T-helper 22 cell (primary cell): ENCODE measurements around the gene STX10.
"Not testable (repeated sequence)": the region's sequence is repeated elsewhere in the genome, so short reads cannot be mapped to it uniquely, and the experiment has no call there.

Experiments
- DNase-seq: peaks from one replicate; pipeline ENCODE4 v3.0.0-alpha.2; 2020; ENCODE audit warnings: low read depth

The STX10 gene

DNA sequence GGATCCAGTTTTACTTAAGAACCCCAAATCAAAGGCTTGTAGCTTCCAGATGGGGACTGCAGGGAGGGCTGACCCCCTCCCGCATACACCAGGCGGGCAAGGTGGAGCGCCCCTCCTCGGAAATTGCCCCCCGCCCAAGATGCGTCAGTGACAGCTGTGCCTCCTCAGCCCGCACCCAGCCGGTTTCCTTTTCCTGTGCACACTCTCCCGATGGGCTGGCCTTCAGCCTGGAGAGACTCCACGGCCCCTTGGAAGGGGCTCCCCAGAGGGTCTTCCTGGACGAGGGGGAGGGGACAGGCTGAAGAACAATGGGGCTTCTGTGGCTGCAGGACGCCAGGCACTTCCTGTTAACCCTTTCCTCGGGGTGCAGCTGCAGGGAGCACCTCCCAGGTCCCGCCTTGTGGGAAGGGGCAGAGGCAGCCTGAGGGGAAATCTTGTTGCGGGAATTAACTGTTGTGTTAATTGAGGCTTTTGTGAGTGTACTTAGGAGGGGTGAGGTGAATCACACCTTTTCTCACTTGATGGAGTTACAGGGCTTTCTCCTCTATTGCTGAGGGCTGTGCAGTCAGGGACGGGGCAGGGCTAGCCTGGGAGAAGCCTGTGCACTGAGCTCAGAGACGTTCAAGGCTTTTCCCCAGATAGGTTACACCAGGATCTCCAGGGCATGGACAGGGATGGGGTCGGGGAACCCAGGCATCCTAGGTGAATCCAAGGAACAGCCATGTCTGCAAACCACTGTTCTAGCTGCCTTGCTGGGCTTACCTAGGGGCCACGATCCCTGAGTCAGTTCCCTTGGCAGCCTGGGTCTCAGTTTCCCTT lies 14.4 kb upstream of the STX10 start:
- DNase-seq = peak; percentile 42

DNA sequence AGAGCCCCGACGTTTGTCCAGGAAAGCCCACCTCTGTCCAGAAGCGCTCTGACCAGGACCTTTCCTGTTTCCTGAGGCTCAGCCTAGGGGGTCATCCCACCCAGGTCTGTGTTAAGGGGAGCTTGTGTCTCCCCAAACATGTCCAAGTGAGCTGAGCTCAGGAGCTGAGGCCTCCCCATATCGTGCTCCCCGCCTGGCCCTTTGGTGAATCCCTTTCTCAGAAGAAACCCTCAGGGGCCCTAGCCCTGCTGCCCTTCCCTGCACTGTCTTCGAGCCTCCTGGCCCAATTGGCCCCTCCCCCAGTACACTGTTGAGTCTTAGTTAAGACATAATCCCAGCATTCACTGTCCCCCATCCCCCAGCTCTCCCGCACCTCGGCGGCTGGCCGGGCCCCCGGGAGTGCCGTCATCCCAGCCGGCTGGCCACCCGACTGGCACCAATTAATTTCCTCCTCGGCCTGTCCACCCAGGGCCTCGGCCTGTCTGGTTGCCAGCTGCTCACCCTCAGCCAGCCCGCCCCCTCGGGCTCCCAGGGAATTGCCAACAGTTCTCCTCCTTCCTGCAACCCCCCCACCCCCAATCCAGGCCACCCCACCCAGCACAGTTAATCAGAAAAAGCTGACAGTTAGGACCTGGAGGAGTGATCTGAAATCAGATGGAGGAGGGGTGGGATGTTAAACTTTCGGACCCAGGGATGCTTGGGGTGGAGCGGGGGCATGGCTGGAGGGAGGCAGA lies 13.6 kb upstream of the STX10 start:
- DNase-seq = no peak

DNA sequence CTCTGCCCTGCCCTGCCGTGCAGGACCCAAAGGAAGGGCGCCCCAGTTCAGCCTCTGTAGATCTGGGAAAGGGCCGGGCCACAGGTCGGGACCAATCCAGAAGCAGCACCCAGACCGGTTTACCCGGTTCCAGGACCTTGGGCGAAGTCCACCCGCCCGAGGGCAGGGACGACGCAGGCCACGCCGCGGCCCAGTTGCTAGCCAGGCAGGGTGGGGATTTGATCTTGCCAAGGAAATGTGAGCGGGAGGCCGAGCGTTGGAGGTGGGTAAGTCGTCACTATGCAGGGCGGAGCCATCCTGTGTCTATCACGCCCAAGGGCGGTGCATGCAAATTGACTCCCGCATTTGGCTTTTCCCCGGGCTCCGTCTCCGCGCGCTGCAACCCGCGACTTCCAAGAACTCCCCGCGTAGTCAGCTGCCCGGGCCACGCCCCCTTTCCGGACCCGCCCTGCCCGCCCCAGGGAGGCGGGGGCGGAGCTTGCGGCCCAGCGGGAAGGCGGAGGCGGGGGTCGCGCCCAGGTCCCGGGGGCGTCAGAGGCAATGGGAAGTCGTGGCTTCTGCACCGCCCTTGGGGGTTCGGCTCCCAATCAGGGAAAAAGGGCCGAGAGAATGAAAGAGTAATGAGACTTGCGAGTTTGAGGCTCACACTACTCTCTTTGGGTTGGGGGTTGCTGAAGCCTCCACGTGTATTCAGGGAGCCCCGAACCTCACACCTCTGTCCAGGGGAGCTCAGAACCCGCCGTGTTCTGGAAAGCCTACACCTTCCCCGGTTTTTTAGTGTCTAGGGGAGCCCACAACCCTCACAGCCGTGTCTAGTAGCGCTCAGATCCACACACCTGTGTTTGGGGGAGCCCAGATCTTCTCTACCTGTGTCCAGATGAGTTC lies 12.8 kb upstream of the STX10 start:
- peak; percentile 83 for DNase-seq

DNA sequence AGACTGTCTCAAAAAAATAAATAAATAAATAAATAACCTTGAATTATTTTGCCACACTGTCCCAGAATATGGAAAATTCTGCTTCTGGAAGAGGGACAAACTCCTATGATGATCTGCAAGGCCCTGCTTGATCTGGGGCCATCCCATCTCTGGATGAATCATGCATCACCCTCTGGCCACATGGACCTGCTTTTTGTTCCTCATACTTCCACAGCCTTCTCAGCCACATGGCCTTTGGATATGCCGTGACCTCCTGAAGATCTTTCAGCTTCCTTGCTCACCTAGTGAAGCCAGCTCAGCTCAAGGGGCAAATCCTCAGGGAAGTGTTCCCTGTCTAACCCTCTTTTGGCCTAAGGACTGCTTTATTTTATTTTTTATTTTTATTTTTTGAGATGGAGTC lies 10.4 kb upstream of the STX10 start:
- no peak for DNase-seq

DNA sequence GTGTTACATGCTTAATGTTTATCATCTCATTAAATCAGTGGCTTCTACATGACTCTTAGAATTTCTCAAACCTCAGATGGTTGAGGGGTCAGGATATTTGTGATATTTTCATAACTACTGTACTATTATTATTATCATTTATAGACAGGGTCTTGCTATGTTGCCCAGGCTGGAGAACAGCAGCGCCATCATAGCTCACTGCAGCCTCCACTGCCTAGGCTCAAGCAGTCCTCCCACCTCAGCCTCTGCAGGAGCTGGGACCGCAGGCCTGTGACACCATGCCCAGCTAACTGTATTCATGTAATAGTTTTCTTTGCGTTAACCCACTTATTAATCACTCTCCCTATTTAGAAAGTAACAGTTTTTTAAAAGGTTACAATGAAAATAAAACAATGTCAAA lies 9.5 kb upstream of the STX10 start:
- DNase-seq = no peak

DNA sequence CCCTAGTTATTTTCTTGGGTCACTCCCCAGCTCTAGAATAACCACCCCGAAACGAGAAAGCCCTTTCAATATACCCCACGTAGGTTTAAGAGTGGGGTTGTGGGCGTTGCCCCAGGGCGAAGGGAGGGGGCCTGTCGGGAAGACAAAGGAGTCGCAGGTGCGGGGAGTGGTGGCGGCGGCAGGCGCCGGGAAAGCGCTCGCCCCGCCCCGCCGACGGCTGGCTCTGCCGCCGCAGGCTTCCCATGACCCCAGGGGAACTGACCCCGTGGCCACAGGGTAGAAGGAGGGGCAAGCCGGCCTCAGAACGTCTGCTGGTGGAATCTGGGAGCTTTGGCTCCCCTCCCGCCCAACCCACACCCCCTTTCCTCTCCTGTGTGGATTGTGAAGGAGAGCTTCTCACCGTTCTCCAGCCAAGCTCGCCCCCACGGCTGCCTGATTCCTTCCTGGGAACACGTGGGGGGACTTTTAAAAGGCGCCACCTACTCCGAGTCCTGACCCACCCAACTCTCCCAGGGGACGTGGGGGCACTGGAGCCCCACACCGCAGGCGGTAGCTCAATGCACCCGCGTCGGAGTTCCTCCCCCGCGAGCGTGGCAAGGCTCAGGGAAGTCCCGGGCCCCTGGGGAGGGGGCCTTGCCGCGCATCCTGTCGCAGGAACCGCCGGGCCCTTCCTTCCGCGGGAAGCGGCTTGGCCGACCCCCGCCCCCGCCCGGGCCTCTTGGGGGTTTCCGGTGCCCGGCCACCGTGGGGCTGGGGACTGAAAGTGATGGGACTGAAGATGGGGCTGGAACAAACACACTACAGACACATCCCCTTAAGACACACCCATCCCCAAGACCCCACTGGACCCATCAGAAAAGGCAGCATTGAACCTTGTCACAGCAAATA lies 5.5 kb upstream of the STX10 start:
- peak; percentile 78 for DNase-seq

DNA sequence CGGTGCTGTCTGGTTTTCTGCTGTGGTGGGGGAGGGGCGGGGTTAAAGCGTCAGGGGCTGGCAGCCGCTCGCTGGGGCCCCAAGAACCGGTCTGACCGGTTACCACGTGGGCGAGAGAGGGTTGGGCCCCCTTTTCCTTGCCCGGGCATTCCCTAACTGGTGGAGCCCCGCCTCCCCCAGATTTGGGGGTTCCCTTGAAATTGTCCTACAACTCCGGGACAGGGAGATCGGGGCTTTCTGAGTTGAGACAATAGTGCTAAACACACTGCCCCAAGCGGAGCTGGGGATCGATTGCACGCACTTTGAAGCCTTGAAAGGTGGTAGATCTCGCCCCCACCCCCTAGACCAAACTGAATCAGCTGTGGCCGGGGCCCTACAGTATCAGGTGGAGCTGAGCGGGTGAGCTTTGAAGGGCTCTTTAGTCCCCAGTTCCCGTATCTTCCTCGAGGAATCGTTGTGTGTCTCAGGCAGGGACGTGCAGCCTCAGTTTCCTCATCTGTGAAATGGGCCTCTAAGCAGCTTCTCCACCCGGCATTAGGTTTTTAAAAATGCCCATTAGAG lies 4.8 kb upstream of the STX10 start:
- peak; percentile 72 for DNase-seq

DNA sequence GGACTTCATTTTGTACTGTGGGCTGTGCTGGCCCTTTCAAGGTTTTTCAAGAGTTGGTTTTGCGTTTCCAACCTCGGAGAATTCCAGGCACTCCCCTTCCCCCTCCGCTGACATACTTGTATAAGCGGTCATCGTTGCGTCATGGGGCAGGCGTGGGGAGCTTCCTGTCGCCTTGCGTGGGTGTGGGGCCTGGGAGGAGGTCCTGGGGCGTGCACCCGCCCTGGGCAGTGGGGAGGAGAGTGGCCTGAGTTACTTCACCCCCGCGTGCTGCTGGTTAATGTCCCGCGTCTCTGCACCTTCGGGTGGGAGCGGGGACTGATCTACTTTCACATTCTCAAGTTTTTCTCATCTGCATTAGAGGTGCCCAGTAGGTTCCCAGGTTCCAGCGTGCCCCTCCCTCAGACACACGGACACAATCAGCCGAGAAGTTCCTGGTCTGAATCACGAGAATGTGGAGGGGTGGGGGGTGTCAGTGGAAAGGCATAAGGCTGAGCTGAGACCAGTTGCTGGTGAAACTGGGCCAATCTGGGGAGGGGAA lies 4.1 kb upstream of the STX10 start:
- peak; percentile 36 for DNase-seq

DNA sequence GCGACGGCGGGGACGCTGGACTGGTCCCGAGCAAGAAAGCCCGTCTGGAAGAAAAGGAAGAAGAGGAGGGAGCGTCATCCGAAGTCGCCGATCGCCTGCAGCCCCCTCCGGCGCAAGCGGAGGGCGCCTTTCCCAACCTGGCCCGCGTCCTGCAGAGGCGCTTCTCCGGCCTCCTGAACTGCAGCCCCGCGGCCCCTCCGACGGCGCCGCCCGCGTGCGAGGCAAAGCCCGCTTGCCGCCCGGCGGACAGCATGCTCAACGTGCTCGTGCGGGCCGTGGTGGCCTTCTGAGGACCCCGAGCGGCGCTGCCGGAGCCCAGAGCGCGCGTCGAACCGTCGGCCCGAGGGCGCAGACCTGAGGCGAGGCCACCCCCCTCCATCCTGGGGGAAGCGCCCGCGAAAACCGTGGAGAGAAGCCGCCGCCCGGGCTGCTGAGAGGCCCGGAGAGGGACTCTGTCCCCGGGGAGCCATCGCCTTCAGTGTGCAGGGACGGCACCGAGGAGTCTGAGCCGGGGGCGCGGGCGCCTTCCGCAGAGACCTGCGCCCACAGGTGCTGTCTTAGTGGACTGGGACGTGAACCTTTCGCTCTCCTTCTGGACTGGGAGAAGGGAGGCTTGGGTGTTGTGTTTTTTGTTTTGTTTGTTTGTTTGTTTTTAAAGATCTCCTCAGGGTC lies 3.5 kb upstream of the STX10 start:
- no peak for DNase-seq

DNA sequence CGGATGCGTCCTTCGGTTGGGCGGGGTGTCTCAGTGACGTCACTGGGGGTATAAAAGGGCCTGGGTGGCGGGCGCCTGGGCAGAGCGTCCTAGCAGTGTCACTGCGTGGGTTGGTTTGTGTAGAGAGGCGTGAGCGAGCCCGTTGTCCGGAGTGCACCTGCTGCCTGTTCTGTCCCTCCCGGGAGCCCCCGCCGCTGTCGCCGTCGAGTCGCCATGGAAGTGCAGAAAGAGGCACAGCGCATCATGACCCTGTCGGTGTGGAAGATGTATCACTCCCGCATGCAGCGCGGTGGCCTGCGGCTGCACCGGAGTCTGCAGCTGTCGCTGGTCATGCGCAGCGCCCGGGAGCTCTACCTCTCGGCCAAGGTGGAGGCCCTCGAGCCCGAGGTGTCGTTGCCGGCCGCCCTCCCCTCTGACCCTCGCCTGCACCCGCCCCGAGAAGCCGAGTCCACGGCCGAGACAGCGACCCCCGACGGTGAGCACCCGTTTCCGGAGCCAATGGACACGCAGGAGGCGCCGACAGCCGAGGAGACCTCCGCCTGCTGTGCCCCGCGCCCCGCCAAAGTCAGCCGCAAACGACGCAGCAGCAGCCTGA lies 2.9 kb upstream of the STX10 start:
- DNase-seq = peak; percentile 91

DNA sequence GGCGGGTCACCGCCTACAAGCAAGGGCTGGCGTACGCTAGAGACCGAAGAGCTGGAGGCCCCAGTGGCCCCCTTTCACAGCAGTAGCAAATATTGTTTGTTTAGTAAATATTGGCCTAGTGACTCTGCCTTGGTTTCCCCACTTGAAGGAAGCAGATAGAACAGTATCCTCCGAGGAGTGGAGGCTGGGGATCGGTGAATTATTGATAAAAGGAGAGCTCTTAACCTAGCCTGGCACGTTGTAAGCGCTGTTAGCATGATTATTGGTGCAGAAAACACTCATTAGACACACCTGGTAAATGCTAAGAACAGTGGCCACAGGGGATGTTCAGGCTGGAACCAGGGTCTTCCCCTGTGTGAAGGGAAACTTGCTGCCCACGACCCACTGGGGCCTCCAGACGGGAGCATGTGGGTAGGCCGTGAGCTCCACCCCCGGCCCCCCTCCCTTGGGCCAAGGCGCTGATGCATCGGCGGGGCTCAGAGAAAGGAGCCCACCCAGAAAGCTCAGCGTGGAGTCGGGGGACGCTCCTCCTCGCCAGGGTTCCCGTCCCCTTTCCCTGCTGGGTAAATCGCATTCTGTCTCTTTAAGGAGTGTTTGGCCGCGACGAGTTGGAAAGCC lies 2.3 kb upstream of the STX10 start:
- DNase-seq = no peak

DNA sequence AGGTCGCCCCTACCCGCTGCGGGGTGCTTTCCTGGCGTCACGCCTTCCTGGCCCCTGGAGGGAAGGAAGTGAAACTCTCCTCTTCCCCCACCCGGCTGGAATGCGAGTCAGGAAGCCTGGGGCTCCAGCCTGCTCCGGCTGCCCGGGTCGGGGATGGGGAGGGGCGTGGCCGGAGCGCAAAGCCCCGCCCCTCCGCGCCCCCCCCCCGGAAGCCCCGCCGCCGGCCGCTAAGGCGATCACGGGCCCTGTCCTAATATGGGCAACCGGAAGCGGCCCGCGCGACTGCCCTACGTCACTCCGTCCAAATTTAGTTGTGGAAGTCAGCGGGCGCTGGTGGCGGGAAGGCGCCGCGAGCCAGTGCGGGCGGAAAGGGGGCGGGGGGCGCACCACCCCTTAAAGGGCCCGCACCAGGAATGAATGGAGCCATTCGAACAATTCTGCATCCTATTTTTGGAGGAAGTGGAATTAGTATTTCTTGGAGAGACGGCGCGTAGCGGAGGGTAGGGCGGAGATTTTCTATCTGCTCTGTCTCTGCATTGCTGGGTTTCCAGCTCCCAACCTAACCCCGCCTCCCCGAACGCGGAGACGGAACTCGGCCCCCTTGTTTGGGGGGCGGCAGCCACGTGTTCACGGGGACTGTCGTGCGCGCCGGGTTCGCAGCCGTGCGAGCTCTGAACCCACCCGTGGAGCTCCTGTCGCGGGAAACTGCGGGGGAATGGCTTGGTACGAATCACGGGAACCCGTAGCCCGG lies 1.6 kb upstream of the STX10 start:
- DNase-seq = peak; percentile 94

DNA sequence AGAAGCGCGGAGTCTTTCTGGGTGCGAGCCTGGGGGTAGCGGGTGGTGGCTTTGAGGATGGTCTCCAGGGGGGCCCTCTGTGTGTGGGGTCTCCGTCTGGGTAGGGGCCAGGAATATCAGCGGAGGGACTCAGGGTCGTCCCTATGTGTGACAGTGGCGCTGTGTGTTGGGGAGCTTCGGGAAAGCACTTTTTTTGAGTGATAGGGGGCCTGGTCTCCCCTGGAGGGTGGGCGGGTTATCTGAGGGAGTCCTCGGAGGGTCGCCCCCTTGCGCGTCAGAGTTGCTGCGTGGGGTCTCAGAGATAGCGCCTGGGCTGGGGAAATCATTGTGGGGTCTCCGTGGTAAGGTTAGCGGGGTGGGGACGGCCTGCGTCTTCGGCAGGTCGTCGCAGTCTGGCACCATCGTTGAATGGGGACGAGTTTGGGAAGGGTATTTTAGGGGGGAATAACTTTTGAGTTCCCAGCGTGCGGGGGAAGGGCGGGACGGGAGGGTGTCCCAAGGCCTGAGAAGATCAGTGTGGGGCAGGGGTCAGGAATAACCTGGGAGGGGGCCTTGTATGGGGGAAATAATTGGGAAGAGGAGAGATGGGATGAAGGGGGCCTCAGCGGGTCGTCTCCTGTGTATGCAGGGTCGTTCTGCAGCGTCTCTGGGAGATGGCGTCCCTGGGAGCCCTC lies 893 bp upstream of the STX10 start:
- DNase-seq = no peak

DNA sequence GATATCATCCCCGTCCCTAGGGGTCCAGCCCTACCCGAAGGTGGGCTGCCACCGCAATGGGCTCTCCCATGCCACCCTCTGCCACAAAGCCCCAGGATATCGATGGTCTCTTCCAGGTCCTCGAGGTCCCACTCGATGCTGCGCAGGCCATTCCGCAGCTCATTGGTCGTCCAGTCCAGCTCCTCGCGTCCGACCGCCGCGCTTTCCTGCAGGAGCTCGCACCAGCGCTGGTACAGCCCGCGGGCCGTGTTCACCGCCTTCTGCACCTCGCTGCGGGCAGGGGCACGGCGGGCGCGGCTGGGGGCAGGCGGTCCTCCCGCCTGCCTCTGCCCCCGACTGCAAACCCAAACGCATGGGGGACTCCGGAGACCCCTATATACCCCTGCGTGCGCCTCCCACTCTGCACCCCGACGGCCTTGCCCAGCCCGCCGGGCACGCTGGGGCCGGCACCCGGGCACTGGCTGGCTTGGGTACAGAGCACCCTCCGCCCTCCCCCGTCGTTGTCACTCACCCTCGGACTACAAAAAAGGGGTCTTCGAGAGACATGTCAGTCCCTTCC lies 468 bp downstream of the STX10 start:
- DNase-seq = no peak

DNA sequence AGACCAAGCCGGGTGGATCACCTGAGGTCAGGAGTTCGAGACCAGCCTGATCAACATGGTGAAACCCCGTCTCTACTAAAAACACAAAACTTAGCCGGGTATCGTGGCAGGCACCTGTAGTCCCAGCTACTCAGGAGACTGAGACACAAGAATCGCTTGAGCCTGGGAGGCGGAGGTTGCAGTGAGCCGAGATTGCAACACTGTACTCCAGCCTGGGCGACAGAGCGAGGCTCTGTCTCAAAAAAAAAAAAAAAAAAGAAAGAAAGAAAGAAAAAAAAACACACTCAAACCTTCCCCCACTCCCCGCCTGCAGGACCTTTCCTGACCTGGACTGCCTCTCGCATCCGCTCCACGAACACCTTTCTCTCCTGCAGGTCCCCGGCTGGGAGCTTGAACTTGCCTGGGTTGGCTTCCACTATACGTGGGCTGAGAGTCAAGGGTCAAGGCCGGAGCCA lies 975 bp downstream of the STX10 start:
- DNase-seq = not testable (repeated sequence)

DNA sequence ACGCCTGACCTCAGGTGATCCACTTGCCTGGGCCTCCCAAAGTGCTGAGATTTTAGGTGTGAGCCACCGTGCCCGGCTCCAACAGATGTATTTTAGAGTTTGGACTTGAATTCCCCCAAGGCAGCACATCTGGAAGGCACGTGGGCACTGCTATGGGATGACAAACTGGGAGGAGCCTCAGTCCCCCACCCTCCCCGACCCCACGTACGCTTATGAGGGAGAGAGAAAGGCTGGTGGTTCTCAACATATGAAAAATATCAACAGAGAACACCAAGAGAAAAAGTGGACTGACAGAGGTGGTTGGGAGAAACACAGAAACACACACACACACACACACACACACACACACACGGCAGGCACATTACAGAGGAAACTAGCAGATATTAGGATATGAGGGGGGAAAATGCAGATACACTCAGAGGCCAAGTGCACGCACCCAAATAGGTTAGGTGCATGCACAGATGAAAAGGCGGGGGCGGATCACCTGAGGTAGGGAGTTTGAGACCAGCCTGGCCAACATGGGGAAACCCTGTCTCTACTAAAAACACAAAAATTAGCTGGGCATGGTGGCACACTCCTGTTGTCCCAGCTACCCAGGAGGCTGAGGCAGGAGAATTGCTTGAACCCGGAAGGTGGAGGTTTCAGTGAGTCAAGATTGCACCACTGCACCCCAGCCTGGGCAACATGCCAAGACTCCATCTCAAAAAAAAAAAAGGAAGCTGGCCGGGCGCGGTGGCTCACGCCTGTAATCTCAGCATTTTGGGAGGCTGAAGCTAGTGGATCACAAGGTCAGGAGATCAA lies 3.2 kb downstream of the STX10 start:
- DNase-seq = no peak
